Measurements from ENCODE around the gene PPP2R5E.
"Not testable (repeated sequence)": the region's sequence is repeated elsewhere in the genome, so short reads cannot be mapped to it uniquely, and the experiment has no call there.

Gene PPP2R5E

DNA sequence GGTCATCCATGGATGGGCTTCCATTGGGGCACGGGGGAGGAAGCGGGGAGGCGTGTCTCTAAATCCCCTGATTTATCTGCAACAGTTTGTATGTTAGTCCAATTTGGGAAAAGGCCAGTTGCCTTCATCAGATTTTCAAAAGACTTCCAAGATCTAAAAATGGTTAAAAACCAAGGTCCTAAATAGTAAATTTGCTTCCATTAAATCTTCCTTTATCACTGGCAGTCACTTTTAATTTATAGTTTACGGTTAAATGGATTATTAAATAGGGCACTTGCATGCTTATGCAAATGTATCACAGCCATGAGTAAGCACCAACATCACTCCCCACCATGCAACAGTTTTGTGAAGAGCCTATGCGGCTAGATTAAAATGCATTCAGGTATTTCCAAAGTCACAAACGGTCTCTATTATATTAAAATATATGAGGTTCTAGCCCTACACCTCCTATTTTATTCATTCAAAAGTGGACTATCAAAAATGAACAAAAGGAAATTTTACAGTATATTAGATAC, 116.3 kb downstream of the PPP2R5E start:
- no peak for DNase-seq

DNA sequence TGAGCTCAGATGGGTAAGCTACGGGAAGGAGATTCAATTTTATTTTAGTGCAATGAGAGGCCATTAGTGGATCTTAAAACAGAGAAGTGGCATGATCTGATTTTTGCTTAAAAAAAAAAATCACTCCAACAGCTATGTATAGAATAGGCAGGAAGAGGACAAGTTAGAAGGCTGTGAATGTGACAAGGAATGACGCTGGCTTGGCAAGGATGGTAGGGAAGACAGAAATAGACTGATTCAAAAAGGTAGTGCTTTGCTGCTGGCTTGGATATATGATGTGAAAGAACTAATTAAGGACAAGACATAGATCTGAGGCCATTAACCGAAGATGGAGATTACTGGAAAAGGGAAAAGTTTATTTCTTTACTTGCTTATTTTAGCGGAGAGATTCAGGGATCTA, 119.3 kb downstream of the PPP2R5E start:
- no peak for DNase-seq

- no peak for DNase-seq
Measured at GRCh38 chr14:63423381-63423780, 119.8 kb downstream of the PPP2R5E start.

- DNase-seq, result no peak
Measured at GRCh38 chr14:63421919-63422318, 121.3 kb downstream of the PPP2R5E start.

- DNase-seq, result no peak
Measured at GRCh38 chr14:63421226-63421625, 122.0 kb downstream of the PPP2R5E start.

- DNase-seq, result no peak
Measured at GRCh38 chr14:63418020-63418419, 125.2 kb downstream of the PPP2R5E start.

GRCh38 chr14:63413009-63413408, 130.2 kb downstream of the PPP2R5E start:
- no peak for DNase-seq

GRCh38 chr14:63406333-63406732, 136.8 kb downstream of the PPP2R5E start:
- no peak for DNase-seq

- no peak for DNase-seq
Measured at GRCh38 chr14:63405715-63406114, 137.5 kb downstream of the PPP2R5E start.

DNA sequence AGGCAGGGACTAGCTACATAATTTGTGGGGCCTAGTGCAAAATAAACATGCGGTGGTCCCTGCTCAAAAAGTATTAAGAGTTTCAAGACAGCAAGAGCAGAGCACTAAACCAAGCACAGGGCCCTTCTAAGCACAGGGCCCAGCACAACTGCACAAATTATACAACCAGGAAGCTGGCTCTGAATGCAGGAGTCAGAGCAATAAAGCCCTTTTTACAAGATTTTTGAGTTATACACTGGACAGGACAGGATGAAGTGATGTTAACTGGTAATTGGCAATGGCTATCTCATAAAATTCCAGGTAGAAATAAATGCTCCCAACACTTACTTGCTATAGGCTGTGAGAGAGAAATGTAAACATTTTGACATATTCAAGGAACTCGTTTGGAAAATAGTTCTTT, 138.3 kb downstream of the PPP2R5E start:
- DNase-seq, result no peak

- DNase-seq, result no peak
Measured at GRCh38 chr14:63401646-63402045, 141.5 kb downstream of the PPP2R5E start.

DNA sequence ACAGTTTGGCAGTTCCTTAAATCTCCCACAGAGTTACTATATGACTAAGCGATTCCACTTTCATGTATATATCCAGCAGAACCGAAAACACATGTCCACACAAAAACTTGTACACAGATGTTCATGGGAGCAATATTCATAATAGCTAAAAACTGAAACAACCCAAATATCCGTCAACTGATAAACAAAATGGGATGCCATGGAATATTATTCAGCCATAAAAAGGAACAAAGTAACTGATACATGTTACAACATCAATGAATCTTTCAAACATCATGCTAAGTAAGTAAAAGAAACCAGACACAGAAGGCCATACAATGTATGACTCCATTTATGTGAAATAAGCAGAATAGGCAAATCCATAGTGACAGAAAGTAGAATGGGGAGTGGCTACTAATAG, 144.2 kb downstream of the PPP2R5E start:
- DNase-seq, result no peak

- no peak for DNase-seq
Measured at GRCh38 chr14:63394841-63395240, 148.3 kb downstream of the PPP2R5E start.

- DNase-seq, result no peak
Measured at GRCh38 chr14:63394432-63394831, 148.7 kb downstream of the PPP2R5E start.

- DNase-seq, result no peak
Measured at GRCh38 chr14:63393012-63393411, 150.2 kb downstream of the PPP2R5E start.

- DNase-seq, result no peak
Measured at GRCh38 chr14:63392236-63392635, 150.9 kb downstream of the PPP2R5E start.

DNA sequence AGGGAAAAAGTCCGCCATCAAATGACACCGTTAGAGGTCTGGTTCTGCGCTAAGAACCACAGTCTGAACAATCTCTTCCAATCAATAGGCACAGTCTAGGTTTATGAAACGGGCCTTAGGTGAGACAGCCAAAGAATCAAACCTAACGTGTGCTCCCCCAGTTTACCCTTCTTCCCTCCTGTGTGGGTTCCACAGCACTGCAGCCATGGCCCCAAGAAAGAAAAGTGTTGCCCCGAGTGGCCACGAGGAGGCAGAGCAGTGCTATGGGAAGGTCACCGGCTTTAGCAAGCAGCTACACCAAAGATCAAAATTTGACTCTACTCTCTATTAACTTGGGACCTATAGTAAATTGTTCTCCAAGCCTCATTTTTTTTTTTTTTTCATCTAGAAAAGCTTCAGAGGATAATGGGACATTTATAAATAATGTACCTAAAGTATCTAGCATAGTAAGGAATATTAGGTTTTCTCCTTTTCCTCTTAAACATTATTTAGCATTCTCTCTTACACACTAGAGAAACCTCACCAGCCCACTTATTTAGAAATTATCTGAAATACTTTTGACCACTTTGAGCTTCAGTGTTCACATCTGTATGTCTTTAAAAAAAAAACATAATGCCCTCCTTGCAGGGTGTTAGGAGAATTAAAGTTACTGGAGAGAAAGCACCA, 154.3 kb downstream of the PPP2R5E start:
- peak; percentile 55 for DNase-seq

DNA sequence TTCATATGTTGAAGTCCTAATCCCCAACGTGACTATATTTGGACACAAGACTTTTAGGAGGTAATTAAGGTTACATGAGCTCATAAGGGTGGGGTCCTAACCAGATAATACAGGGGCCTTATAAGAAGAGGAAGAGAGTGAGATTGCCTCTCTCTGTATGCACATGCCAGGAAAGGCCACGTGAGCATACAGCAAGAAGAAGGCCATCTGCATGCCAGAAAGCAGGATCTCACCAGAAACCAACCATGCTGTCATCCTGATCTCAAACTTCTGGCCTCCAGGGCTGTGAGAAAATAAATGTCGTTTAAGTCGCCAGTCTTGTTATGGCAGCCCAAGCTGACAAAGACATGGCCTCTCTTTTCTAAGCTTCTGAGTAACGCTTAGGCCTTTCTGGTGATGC, 155.5 kb downstream of the PPP2R5E start:
- DNase-seq, result no peak

DNA sequence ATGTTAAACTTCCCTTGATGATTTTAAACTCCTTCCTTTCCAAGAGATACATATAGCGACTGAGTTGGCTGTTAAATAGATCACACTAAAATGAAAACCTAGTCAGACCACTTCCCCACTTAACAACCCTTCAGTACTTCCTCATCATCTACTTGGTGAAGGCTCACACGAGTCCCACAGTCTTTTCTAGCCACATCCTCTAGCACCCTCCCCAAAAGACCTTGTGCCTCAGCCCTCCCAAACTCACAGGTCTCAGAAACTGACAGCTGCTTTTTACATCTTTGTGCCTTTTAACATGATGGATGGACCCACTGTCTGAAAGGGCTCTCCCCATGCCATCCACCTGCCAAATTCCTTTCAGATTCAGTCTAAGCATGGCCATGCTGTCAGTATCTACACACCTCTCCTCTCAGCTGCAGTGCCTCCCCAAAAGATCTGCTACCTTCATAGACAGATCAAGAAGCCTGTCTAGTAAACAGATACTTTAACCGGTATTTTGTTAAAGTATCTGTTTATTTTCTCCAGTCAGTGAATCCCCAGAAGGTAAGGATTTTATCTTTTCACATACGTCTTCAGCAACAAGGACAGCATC, 159.3 kb downstream of the PPP2R5E start:
- DNase-seq, result no peak

GRCh38 chr14:63378444-63378843, 164.7 kb downstream of the PPP2R5E start:
- no peak for DNase-seq

DNA sequence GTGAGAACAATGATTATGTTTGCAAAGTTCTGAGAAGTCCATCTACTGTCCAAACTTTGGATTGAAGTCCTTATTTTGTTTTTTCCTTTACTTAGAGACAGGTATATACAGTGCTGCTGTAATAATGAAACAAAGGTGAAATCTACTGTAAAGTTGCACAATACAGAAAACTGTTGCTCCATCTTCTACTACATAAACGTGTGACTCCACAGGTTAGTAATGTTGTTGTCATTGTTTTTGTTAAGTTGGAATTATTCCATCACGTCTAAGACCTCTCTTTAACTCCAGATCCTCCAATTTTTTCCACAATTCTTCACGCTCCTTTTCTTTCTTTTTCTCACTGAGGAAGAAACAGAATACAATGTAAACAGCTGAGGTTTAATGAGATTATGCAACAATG, 167.4 kb downstream of the PPP2R5E start:
- no peak for DNase-seq

DNA sequence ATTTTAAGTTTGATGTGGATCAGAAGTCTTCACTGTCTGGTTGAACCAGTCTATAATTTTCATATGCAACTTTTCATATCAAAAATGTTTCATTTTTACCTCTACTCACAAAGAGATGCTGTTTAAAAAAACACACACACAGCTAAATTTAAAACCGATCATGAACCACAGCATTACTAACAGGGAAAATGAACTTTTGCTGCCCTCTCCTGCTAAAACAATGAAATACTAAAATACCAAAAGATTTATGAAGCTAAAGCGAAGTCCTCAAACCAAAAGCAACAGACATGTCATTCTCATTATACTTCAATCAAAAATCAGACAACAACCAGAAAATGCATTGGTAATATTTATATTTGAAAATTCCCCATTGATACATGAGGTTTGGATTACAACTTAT, 171.6 kb downstream of the PPP2R5E start:
- not testable (repeated sequence) for DNase-seq

DNA sequence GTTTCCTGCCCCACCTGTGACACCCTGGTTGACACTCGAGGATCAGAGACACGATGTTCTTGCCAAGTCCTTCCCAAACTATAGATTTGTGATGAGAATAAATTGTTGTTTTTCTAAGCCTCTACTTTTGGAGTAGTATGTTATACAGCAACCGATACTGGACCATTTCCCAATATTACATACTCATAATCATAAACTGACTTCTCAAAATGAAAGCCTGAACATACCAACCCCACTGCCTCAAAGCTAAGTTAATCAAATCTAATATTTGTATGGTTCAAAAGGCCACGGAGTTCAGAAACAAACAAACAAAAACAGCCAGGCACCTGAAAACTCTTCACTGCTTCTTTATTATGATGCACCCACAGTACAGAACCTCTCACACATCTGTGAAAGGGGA, 172.1 kb downstream of the PPP2R5E start:
- DNase-seq, result no peak

- DNase-seq, result no peak
Measured at GRCh38 chr14:63367742-63368364, 175.3 kb downstream of the PPP2R5E start.

Measured in stimulated activated CD4-positive, alpha-beta T cell treated with anti-CD3 and anti-CD28 coated beads, Interleukin-1b, Interleukin-23, amount 100 ng/mL, for 48 hours (primary cell).